Erythroblast (primary cell): Measurements from ENCODE around the gene PLEKHH1.

Experiments used
- DNase-seq, 2 experiments: peaks; one replicate each; lab custom pipeline; 2025; lab: John Stamatoyannopoulos, UW
- GATA1 ChIP-seq: IDR thresholded peaks from 2 replicates; pipeline ENCODE4 v1.6.1; 2011; ENCODE audit warnings: low read depth, mild to moderate bottlenecking, control low read depth, low read length, moderate library complexity
- POLR2A ChIP-seq: IDR thresholded peaks from 2 replicates; pipeline ENCODE4 v1.6.1; 2011; ENCODE audit warnings: mild to moderate bottlenecking, low read length

The PLEKHH1 gene

DNA sequence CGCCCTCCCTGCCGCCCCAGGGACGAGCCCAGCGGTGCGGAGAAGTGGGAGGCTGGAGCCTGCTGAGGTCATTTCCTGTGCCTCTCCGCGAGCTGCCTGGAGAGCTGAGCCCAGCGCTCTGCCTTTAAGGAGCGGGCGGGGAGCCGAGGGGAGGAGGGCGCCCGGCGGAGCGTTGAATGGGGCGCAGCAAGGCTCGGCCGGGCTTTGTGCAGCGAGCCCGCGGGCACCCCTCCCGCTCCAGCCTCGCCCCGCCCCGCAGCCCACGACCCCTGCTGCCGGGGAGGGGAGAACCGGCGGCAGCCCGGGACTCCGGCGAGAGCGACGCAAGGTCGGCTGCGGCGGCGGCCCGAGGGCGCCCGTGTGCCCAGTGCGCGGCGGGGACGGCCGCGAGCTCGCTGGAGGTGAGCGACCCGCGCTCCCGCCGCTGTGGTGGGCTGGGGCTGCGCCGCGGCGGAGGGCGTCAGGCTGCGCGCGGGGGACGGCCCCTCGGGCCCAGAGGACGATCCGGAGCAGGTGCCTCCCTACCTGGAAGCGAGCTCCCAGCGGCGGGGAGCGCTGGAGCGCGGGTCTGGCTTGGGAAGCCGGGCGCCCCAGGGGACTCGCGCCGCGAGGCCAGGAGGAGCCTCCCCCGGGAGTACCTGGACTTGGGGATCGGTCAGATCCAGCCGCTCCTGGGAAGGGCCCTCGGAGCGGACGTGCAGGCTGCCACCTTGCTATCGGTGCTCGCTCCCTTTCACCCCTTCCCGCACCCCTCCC is at the start of gene PLEKHH1:
Gene PLEKHH1 (plus strand): TSS at position 293 of the 756 bp plus-strand sequence. CDS start 8,578 bp downstream, outside the sequence.
- no peak for TF ChIP-seq GATA1
- TF ChIP-seq POLR2A, result no peak

DNA sequence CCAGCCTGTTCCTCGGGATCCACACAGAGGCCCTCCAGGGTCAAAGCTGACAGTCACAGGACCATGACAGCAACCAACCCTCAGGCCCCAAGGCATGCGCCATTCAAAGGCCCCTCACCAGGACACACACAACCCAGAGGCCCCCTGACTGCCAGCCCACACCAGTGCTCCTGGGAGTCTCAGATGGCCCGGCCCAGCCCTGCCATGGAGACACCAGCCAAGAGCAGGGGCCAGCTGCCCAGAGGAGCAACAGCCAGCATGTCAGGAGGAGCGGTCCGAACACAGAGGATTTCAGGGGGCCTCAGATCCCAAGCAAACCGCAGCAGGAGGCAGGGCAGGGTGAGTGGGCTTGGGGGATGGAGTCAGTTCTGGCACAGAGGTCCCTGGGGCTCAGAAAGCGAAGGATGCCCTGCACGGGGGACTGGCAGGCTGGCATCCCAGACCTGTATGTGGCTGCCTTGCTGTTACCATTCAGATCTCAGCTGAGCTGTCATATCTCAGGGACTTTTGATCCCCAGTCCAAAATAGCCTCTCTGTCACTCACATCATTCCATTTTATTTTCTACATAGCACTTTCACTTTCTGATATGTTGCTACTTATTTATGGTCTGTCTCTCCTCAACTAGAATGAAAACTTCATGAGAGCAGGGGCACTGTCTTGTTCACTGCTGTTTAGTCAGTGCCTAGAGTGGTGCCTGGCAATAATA is 49.4 kb upstream of the PLEKHH1 start:
- no peak for DNase-seq

More for the DNA sequence above, at the start of gene PLEKHH1:
- DNase-seq, result peak; percentile 44 to 53

GRCh38 chr14:67485501-67486095 is 47.5 kb upstream of the PLEKHH1 start:
- no peak for DNase-seq
- TF ChIP-seq GATA1 (no peak), POLR2A (no peak)

More for the DNA sequence above, 49.4 kb upstream of the PLEKHH1 start:
- TF ChIP-seq POLR2A (no peak), GATA1 (no peak)

- TF ChIP-seq POLR2A, result no peak
- no peak for TF ChIP-seq GATA1
- no peak for DNase-seq
Measured at GRCh38 chr14:67486890-67487289, 46.2 kb upstream of the PLEKHH1 start.

- no peak for TF ChIP-seq GATA1
- no peak for TF ChIP-seq POLR2A
- no peak for DNase-seq
Measured at GRCh38 chr14:67487332-67487731, 45.8 kb upstream of the PLEKHH1 start.

DNA sequence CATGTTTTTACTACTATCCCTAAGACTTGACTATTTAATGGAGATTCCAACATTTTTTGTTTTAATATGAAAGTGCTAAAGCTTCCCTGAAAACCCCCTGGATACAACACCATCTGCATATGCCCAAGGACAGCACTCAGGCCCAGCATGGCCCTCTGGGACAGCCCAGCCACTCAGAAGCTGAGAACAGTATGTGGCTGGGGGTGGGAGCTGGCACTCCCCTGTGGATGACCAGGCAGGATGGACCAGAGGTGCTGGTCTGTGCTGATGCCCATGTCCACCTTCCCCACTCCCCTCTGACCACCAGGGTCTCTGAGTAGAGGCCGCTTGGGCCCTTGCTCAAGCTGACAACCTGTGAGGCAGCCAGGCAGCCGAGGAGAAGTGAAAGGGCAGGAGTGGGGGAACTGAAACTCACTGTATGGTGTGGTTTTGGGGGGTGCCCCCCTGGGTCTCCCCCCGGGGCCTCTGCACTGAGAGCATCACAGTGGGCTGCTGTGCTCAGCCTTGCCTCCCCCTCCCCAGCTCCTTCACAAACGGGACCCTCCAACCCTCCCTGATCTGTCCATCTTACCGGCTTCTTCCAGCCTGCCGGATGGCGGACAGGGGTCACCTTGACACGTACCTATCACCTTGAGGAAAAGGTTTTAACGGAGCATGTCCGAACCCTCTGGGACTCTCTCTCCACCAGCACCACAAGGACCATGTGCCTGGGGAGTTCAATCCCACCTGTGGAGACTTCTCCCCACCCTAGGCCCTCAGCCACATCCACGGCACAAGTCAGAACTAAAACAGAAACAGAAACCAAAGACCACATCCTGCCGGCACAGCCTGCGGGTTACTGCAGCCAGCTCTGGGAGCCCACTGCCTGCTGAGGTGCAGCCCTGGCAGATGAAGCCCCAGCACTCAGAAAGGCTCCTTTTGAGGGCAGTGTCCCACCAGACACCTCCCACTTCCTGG is 44.9 kb upstream of the PLEKHH1 start, which contains the start of gene TMEM229B:
Gene TMEM229B (minus strand): TSS at position 785 of the 957 bp plus-strand sequence. CDS start 14,798 bp downstream, outside the sequence.
- DNase-seq, result peak; percentile 13 to 33
- TF ChIP-seq GATA1 (no peak), POLR2A (peak; percentile 37)

DNA sequence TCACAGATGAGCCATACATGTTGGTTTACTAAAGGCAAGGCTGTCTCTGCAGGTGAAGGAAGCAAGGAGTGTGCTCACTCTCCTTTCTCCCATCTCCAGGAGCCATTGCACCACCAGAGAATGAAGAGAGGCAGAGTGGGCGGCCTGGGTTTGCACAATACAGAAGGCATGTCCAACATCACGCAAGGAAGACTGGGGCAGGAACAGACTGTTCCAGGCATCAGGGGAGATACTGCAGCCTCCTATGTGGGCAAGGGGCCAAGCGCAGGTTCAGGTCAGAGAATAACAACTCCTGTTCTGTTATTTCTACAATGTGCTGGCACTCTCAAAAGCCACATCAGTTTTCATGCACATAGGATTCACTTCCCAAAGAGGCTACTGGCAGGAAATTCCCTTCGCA is 42.9 kb upstream of the PLEKHH1 start:
- TF ChIP-seq GATA1, result no peak
- no peak for TF ChIP-seq POLR2A
- no peak for DNase-seq

DNA sequence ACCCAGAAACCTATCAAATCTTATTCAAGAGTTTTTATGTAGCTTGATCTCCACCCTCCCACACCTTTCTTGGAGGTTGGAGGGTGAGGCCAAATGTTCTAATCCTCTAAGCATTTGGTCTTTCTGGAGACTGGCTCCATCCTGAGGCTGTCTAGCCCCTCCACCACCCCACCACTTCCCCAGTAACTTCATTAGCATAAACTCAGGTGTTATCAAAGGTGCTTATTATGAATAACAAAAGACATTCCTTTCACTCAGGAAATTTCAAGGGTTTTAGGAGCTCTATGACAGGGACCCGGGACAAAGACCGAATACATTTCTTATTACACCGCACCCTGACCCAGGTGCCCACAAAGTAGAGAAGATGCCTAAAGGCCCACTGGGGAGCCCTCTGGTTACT is 41.8 kb upstream of the PLEKHH1 start:
- TF ChIP-seq GATA1 (no peak), POLR2A (no peak)

DNA sequence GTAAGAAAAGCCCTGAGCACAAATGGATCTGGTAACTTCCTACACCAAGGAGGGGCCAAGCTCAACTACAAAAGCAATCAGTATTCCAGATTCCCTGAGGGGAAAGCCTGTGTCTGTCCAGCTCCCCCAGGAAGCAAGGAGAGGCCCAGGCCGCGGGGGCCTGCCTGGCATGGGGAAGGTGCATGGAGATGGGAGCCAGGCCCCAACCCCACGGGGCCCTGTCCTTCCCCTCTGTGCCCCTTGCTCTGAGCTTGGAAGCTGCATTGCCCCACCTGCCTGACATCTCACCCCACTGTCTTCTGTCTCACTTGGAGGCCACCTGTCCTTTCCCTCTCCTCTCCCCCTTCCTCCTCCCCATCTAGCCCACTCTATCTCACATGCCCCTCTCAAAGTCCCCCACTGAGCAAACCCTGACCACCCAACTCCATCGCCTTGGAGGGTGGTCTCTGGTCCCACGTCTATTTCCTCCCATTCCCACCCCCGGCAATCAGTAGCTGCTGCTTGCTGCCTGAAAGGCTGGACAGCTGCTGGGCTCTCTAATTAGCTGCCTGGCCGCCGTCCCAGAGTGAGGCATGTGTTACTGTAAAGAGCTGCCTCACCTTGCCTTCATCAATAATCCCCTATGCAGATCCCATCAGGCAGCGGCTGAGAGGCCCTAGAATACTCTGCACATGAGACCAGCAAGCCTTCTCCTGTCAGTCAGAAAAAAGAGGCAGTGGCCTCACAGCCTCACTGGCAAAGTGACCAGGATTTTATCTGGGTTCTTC is 41.2 kb upstream of the PLEKHH1 start:
- no peak for TF ChIP-seq GATA1
- no peak for TF ChIP-seq POLR2A
- DNase-seq, result no peak

More for the DNA sequence above, 41.8 kb upstream of the PLEKHH1 start:
- no peak for DNase-seq

DNA sequence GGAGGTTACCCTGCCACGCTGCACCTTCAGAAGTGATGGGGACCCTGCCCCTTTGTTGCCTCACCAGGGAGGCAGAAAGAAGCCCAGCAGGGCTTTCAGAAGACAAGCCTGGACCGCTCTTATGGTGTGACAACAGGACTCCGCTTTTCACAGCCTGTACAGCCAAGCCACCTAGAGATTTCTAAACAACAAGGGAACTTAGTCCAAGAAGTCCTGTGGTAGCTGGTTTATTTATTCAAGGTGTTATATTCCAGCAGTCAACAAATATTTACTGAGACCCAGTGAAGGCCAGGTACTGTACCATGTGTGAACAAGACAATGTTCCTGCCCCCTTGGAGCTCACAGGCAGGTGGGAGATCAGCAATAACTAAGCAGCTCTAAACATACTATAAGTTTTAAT is 40.6 kb upstream of the PLEKHH1 start:
- TF ChIP-seq GATA1, result no peak
- no peak for TF ChIP-seq POLR2A
- DNase-seq, result no peak

- no peak for DNase-seq
- TF ChIP-seq POLR2A, result no peak
- TF ChIP-seq GATA1, result no peak
Measured at GRCh38 chr14:67493092-67493717, 39.9 kb upstream of the PLEKHH1 start.

DNA sequence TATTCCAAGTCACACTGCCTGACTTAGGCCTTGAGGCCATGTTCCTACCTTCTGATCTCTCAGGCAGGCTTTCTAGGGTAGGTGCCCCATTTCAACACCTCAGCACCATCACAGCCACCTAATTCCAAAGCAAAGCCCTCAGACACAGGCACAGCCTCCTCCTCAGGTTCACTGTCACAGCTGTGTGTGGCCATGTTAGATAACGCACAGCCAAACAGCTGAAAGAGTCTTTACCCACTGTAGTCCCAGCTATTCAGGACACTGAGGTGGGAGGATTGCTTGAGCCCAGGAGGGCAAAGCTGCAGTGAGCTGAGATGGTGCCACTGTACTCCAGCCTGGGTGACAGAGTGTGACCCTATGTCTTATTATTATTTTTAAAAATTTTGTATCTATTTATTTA is 37.3 kb upstream of the PLEKHH1 start:
- TF ChIP-seq GATA1 (no peak), POLR2A (no peak)
- no peak for DNase-seq
